B cell (primary cell): ENCODE results near the gene QSOX2. TPM values are rescaled to one million over a fixed set of nuclear protein-coding genes. Genes with fewer than 3 reads are reported as not detected.

ENCODE experiments used
- ATAC-seq: fragments of 200-7000 bp; cut with Tn5 transposase; one replicate; pipeline ENCODE4 v1.10.0; 2021; ENCODE audit warnings: low read depth, mild to moderate bottlenecking, moderate number of reproducible peaks, moderate library complexity
- CTCF ChIA-PET: fragments of 350-600 bp; sonication (Branson Sonifier 250); formaldehyde crosslinking; loops from one replicate; lab custom pipeline; 2021; ENCODE audit warnings: antibody characterized with exemption, inconsistent platforms; lab: Charles Lee
- POLR2A ChIA-PET: fragments of 350-600 bp; sonication (Branson Sonifier 250); formaldehyde crosslinking; loops from one replicate; lab custom pipeline; 2021; ENCODE audit warnings: antibody characterized with exemption; lab: Charles Lee
- DNase-seq: peaks from one replicate; pipeline ENCODE4 v3.0.0; 2013
- H2AFZ ChIP-seq: 2 replicates; pipeline ENCODE4 v1.6.1; 2012; ENCODE audit warnings: mild to moderate bottlenecking, low read depth, low read length; ENCODE audit not compliant: insufficient read depth, poor library complexity, severe bottlenecking
- H3K27ac ChIP-seq, 2 donors: 1 replicate in 1 of 2; 2 replicates in 1 of 2; pipeline ENCODE4 v1.5.1; 2012 to 2013; ENCODE audit warnings: low read length in 2 of 2, mild to moderate bottlenecking in 2 of 2, moderate library complexity in 1 of 2
- H3K27me3 ChIP-seq, 4 experiments: fragments of 200-600 bp in 1 of 4; sonication (generic) in 1 of 4; replicated peaks in 1 of 4; 1 replicate in 2 of 4; 2 replicates in 2 of 4; pipeline versions ENCODE4 v1.6.1 to v1.7.0; 2013 to 2016; ENCODE audit warnings: low read length in 3 of 4, mild to moderate bottlenecking in 2 of 4, mixed read lengths in 1 of 4, moderate library complexity in 1 of 4; ENCODE audit not compliant: insufficient read depth in 4 of 4, control insufficient read depth in 3 of 4; ENCODE audit errors: control extremely low read depth in 1 of 4
- H3K36me3 ChIP-seq, 2 experiments: replicated peaks in 1 of 2; 1 replicate in 1 of 2; 2 replicates in 1 of 2; pipeline versions ENCODE4 v1.6.1 to v1.7.1; 2013; ENCODE audit warnings: low read length in 1 of 2; ENCODE audit not compliant: insufficient read depth in 2 of 2, control insufficient read depth in 1 of 2; ENCODE audit errors: control extremely low read depth in 1 of 2, extremely low read depth in 1 of 2
- H3K4me1 ChIP-seq, 2 donors: fragments of 200-600 bp in 1 of 2; sonication (generic) in 1 of 2; 1 replicate in 1 of 2; 2 replicates in 1 of 2; pipeline versions ENCODE4 v1.5.1 to v1.6.1; 2013 to 2017; ENCODE audit warnings: low read length in 2 of 2; ENCODE audit not compliant: control insufficient read depth in 2 of 2, insufficient read depth in 2 of 2
- H3K4me2 ChIP-seq: replicated peaks from 2 replicates; pipeline ENCODE3; 2012; ENCODE audit warnings: mild to moderate bottlenecking, low read depth, low read length; ENCODE audit not compliant: poor library complexity, severe bottlenecking
- H3K4me3 ChIP-seq, 5 experiments: fragments of 200-600 bp in 1 of 5; sonication (generic) in 1 of 5; 1 replicate in 3 of 5; 2 replicates in 2 of 5; pipeline versions ENCODE4 v1.5.1 to v1.7.0; 2011 to 2016; ENCODE audit warnings: low read length in 4 of 5, mild to moderate bottlenecking in 4 of 5, low read depth in 2 of 5, control low read depth in 1 of 5, moderate library complexity in 1 of 5; ENCODE audit not compliant: insufficient read depth in 1 of 5; ENCODE audit errors: control extremely low read depth in 1 of 5, extremely low read depth in 1 of 5
- H3K79me2 ChIP-seq: fragments of 200-600 bp; sonication (generic); one replicate; pipeline ENCODE4 v1.6.0; 2016; ENCODE audit warnings: low read length; ENCODE audit not compliant: control insufficient read depth, insufficient read depth
- H3K9ac ChIP-seq: fragments of 200-600 bp; sonication (generic); 2 replicates; pipeline ENCODE4 v1.6.1; 2017; ENCODE audit warnings: mild to moderate bottlenecking, low read length, moderate library complexity
- H3K9me3 ChIP-seq, 3 donors: one replicate each; pipeline versions ENCODE4 v1.6.1 to v1.7.1; 2013; ENCODE audit warnings: low read length in 2 of 3; ENCODE audit not compliant: control insufficient read depth in 2 of 3, insufficient read depth in 1 of 3; ENCODE audit errors: control extremely low read depth in 1 of 3
- H4K20me1 ChIP-seq: 2 replicates; pipeline ENCODE4 v1.6.0; 2012; ENCODE audit warnings: mild to moderate bottlenecking, low read length; ENCODE audit not compliant: insufficient read depth, control insufficient read depth, poor library complexity, severe bottlenecking
- H3K27ac Mint-ChIP-seq: one replicate; pipeline ENCODE4 v1.8.0; 2021; ENCODE audit warnings: mixed read lengths
- H3K27me3 Mint-ChIP-seq: one replicate; pipeline ENCODE4 v1.8.0; 2021; ENCODE audit warnings: mixed read lengths
- H3K4me1 Mint-ChIP-seq: one replicate; pipeline ENCODE4 v1.8.0; 2021; ENCODE audit warnings: mixed read lengths
- H3K4me3 Mint-ChIP-seq: one replicate; pipeline ENCODE4 v1.8.0; 2021; ENCODE audit warnings: mixed read lengths
- H3K9me3 Mint-ChIP-seq: one replicate; pipeline ENCODE4 v1.8.0; 2022; ENCODE audit warnings: mixed read lengths; ENCODE audit not compliant: insufficient read depth
- EZH2 ChIP-seq: IDR thresholded peaks from 2 replicates; pipeline ENCODE4 v1.6.1; 2012; ENCODE audit warnings: borderline replicate concordance, low read depth, mild to moderate bottlenecking, moderate library complexity, low read length; ENCODE audit not compliant: insufficient read depth, poor library complexity, severe bottlenecking
- WGBS: methylation state at CpG from one replicate; pipeline ENCODE4 v1.1.5; 2013; ENCODE audit warnings: missing lambda C conversion rate; ENCODE audit not compliant: insufficient coverage; 5-methylcytosine and 5-hydroxymethylcytosine counted together
- intact Hi-C: fragments of 100-400 bp; cut with micrococcal nuclease; formaldehyde crosslinking; loops from one replicate; pipeline ENCODE4 v1.10.0; 2022
- polyA plus RNA-seq: library from polyadenylated mRNA; depleted of rRNA; stranded (reverse); fragments of >200 nt; gene quantifications from 2 replicates; pipeline ENCODE4 v1.2.3, GENCODE V29; 2012
- total RNA-seq, 2 donors: library from RNA; stranded (reverse); fragments of 120-200 nt in 1 of 2; gene quantifications; 1 replicate in 1 of 2; 2 replicates in 1 of 2; pipeline versions ENCODE4 v1.2.3 to v1.2.4, GENCODE V29; 2013 to 2022
- TF ChIP-seq, protein P1 (sequence below): fragments of 200-600 bp; IDR thresholded peaks from one replicate; pipeline ENCODE4 v1.8.0; 2022; ENCODE audit warnings: antibody characterized with exemption, mild to moderate bottlenecking

Gene QSOX2
- total and polyA plus RNA-seq, 2 donors (not counting 1 experiment from before 2014, with no cell fraction given): 62.9 to 139 TPM

DNA sequence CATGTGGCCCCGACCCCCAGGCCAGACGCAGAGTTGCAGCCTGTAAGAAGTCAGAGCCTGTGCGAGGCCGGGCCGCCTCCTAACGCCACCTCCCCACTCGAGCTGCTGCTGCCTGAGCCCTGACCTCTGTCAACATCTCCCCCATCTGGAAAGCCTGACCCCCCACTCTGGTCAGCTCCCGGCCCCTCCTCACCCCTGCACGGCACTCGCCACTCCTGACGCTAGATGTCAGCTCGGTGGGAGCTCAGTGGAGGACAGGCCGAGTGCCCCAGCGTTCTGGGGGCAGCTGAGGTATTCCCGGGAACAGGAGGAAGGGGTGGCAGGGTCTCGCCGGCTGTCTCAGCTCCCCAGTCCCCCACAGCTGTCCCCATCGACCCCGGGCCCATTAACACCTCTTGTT, 60.5 kb downstream of the QSOX2 start:
- Histone ChIP-seq H4K20me1 (no peaks in the 10 kb centered on the region), H3K4me1 (no peaks in the 10 kb centered on the region), H3K79me2 (no peaks in the 10 kb centered on the region), H3K4me3 (no peak overlapping the region), H3K27me3 (peaks cover 0 to 44% (median 6%) of the 10 kb centered on the region in 4 experiments), H3K36me3 (no peaks in the 10 kb centered on the region), H3K4me2 (no peak overlapping the region), H3K27ac (no peak overlapping the region), H2AFZ (no peak overlapping the region), H3K9ac (no peak overlapping the region), H3K9me3 (peaks cover 0 to 6% (median 0%) of the 10 kb centered on the region in 3 donors)
- Mint-ChIP-seq H3K27me3 (peaks cover 34% of the 10 kb centered on the region), H3K9me3 (no peaks in the 10 kb centered on the region), H3K4me3 (no peak overlapping the region), H3K27ac (no peak overlapping the region), H3K4me1 (no peaks in the 10 kb centered on the region)
- no peak for DNase-seq
- POLR2A ChIA-PET: no interaction called here
- TF ChIP-seq, protein P1, sequence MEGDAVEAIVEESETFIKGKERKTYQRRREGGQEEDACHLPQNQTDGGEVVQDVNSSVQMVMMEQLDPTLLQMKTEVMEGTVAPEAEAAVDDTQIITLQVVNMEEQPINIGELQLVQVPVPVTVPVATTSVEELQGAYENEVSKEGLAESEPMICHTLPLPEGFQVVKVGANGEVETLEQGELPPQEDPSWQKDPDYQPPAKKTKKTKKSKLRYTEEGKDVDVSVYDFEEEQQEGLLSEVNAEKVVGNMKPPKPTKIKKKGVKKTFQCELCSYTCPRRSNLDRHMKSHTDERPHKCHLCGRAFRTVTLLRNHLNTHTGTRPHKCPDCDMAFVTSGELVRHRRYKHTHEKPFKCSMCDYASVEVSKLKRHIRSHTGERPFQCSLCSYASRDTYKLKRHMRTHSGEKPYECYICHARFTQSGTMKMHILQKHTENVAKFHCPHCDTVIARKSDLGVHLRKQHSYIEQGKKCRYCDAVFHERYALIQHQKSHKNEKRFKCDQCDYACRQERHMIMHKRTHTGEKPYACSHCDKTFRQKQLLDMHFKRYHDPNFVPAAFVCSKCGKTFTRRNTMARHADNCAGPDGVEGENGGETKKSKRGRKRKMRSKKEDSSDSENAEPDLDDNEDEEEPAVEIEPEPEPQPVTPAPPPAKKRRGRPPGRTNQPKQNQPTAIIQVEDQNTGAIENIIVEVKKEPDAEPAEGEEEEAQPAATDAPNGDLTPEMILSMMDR: no peak
- TF ChIP-seq EZH2: no peak
- 64% methylated on average over 15 of the region's 19 CpGs for WGBS
- CTCF ChIA-PET: interaction anchor here (0.6 kb wide), 1 partner anchor 63 kb away, joined by 4 read pairs; no protein-coding TSS in a partner anchor
- no peak for ATAC-seq
- intact Hi-C loops: no loop called here

DNA sequence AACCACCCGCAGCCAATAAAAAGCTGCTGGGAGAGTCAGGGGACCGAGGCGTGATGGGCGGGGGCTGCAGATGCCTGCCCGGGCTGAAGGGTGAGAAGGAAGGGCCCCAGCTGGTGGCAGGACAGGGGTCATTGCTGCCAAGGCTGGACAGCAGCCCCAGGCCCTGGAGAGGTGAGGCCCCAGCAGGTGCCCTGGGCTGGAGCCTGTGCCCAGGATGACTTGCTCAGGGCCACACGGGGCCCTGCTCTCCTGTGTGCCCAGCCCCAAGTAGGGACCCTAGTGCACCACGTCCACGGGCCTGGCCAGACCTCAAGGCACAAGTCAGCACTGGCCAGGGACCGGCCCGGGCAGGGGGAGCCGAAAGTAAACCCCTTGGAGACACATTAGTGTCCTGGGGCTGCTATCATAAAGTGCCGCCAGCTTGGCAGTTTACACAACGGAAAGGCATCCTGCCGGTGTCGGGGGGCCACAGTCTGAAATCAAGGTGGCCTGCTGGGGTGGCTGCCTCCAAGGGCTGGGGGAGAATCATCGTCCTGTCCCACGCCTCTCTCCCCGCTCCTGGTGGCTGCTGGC, 62.7 kb downstream of the QSOX2 start:
- DNase-seq (no peak), ATAC-seq (no peak)
- Histone ChIP-seq H3K27ac (no peak overlapping the region), H3K79me2 (no peaks in the 10 kb centered on the region), H3K9me3 (peaks cover 0 to under 1% (median 0%) of the 10 kb centered on the region in 3 donors), H3K4me1 (no peaks in the 10 kb centered on the region), H3K36me3 (no peaks in the 10 kb centered on the region), H3K4me2 (no peak overlapping the region), H4K20me1 (no peaks in the 10 kb centered on the region), H3K27me3 (peaks cover 0 to 33% (median 2%) of the 10 kb centered on the region in 4 experiments), H2AFZ (no peak overlapping the region), H3K4me3 (no peak overlapping the region), H3K9ac (no peak overlapping the region)
- WGBS: 88% methylated on average over 18 of the region's 18 CpGs
- no peak overlapping the region for H3K4me3 Mint-ChIP-seq
- no peak for TF ChIP-seq EZH2
- TF ChIP-seq, protein P1: no peak
- ChIA-PET CTCF (interaction anchor here (0.8 kb wide), 1 partner anchor 12 kb away, joined by 3 read pairs; no protein-coding TSS in a partner anchor), POLR2A (no interaction called here)
- peaks cover 29% of the 10 kb centered on the region for H3K27me3 Mint-ChIP-seq
- intact Hi-C loops: no loop called here
- H3K4me1 Mint-ChIP-seq: no peaks in the 10 kb centered on the region
- H3K9me3 Mint-ChIP-seq: no peaks in the 10 kb centered on the region
- H3K27ac Mint-ChIP-seq: no peak overlapping the region
